BJ (cell line): Measurements from ENCODE around the gene PDZD2. TPM values are rescaled to one million over a fixed set of nuclear protein-coding genes. Genes with fewer than 3 reads are reported as not detected.

ENCODE experiments used
- CTCF ChIA-PET: fragments of 350-600 bp; formaldehyde crosslinking; extraction: SDS; loops from one replicate; lab custom pipeline; 2021; ENCODE audit warnings: antibody characterized with exemption, inconsistent platforms; lab: Yijun Ruan, JAX
- POLR2A ChIA-PET: fragments of 300-600 bp; sonication (Branson Sonifier 250); formaldehyde crosslinking; extraction: SDS; loops from one replicate; lab custom pipeline; 2021; ENCODE audit warnings: antibody characterized with exemption; lab: Charles Lee
- DNase-seq: peaks from one replicate; pipeline ENCODE4 v3.0.0-alpha.2; 2011; ENCODE audit warnings: low read depth
- H3K27me3 ChIP-seq: 2 replicates; pipeline ENCODE4 v1.6.0; 2011; ENCODE audit warnings: low read length; ENCODE audit not compliant: control insufficient read depth, insufficient read depth
- H3K36me3 ChIP-seq: 2 replicates; pipeline ENCODE4 v1.5.1; 2011; ENCODE audit warnings: low read length; ENCODE audit not compliant: control insufficient read depth, insufficient read depth
- H3K4me3 ChIP-seq: 2 replicates; pipeline ENCODE4 v1.5.1; 2011; ENCODE audit warnings: low read depth, mild to moderate bottlenecking, control low read depth, low read length
- CTCF ChIP-seq: IDR thresholded peaks from 2 replicates; pipeline ENCODE4 v1.5.1; 2011; ENCODE audit warnings: low read depth, mild to moderate bottlenecking, control low read depth, inconsistent platforms, low read length, moderate library complexity; ENCODE audit not compliant: insufficient read depth
- polyA plus RNA-seq: library from polyadenylated mRNA; depleted of rRNA; stranded (reverse); fragments of >200 nt; gene quantifications from 2 replicates; pipeline ENCODE4 v1.2.3, GENCODE V29; 2011

PDZD2 gene
- polyA plus RNA-seq, 1 experiment = 0.06 TPM

- POLR2A ChIA-PET = no interaction called here
- no peak for TF ChIP-seq CTCF
- Histone ChIP-seq H3K27me3 (no peaks in the 10 kb centered on the region), H3K36me3 (no peaks in the 10 kb centered on the region), H3K4me3 (no peak overlapping the region)
- no peak for DNase-seq
- CTCF ChIA-PET = interaction anchor here (2.3 kb wide), 1 partner anchor 15 kb away, joined by 5 read pairs; no protein-coding TSS in a partner anchor
These were observed 155.1 kb downstream of the PDZD2 start for GRCh38 chr5:31794009-31794408.

- DNase-seq = no peak
- peaks cover 1% of the 10 kb centered on the region; the same call in 1 of the 2 replicates for H3K27me3 ChIP-seq
- no peak for TF ChIP-seq CTCF
- no peaks in the 10 kb centered on the region for H3K36me3 ChIP-seq
- ChIA-PET CTCF (no interaction called here), POLR2A (no interaction called here)
- no peak overlapping the region for H3K4me3 ChIP-seq
These were observed 159.2 kb downstream of the PDZD2 start for GRCh38 chr5:31798168-31798567.

- Histone ChIP-seq H3K4me3 (no peak overlapping the region), H3K27me3 (peaks cover 3% of the 10 kb centered on the region; the same call in 1 of the 2 replicates), H3K36me3 (no peaks in the 10 kb centered on the region)
- ChIA-PET CTCF (interaction anchor here (1.4 kb wide), 1 partner anchor 9 kb away, joined by 4 read pairs; no protein-coding TSS in a partner anchor), POLR2A (no interaction called here)
- DNase-seq = no peak
- no peak for TF ChIP-seq CTCF
These were observed 161.4 kb downstream of the PDZD2 start for GRCh38 chr5:31800351-31800750.

GRCh38 chr5:31805785-31806400, 167.0 kb downstream of the PDZD2 start:
- peaks cover 7% of the 10 kb centered on the region for H3K27me3 ChIP-seq
- no peak for DNase-seq
- ChIA-PET POLR2A (no interaction called here), CTCF (interaction anchor here (1.1 to 1.5 kb wide), 2 partner anchors 10 to 19 kb away, joined by 3 to 4 read pairs; no protein-coding TSS in a partner anchor)
- no peak overlapping the region for H3K4me3 ChIP-seq
- no peaks in the 10 kb centered on the region for H3K36me3 ChIP-seq
- TF ChIP-seq CTCF = no peak

- TF ChIP-seq CTCF = no peak
- no peak overlapping the region for H3K4me3 ChIP-seq
- ChIA-PET POLR2A (no interaction called here), CTCF (interaction anchor here (1.1 to 1.5 kb wide), 2 partner anchors 11 to 18 kb away, joined by 3 to 4 read pairs; no protein-coding TSS in a partner anchor)
- DNase-seq = no peak
- peaks cover 7% of the 10 kb centered on the region for H3K27me3 ChIP-seq
- no peaks in the 10 kb centered on the region for H3K36me3 ChIP-seq
These were observed 167.6 kb downstream of the PDZD2 start for GRCh38 chr5:31806561-31806960.
